ENCODE measurements around the gene ARHGAP30.

DNA sequence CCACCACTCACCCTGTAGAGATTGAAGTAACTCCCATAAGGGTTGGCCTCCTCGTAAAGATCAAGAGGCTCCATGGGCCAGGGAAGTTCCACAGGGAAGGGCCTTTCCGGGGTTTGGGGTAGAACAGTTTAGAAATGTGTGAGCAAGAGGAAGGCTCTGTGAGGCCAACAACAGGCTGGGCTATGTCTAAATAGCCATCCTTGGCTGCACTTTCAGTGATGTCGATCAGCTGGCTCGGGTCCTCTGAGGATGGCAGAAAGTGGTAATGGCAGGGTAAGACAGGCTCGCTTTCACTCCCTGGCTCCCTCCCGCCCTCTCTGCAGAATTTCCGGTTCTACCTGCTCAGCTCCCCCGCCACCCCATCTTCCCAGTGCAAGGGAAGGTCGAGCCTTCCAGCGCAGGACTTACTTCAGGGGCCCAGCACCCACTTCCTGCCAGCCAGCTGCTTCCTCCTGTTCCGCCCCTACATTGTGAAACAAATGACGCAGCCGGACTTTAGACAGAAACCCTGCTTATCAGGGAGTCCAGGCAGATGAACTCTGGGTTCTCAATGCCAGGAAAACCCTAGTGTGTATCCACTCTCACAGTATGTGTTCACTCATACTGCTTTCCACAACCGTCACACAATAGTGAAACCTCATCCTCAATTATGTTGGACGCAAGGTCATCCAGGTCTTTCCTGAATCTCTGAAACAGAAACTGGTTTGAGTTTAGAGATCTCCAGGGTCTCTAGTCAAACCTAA, 56.0 kb downstream of the ARHGAP30 start:
- TF ChIP-seq, protein P1, sequence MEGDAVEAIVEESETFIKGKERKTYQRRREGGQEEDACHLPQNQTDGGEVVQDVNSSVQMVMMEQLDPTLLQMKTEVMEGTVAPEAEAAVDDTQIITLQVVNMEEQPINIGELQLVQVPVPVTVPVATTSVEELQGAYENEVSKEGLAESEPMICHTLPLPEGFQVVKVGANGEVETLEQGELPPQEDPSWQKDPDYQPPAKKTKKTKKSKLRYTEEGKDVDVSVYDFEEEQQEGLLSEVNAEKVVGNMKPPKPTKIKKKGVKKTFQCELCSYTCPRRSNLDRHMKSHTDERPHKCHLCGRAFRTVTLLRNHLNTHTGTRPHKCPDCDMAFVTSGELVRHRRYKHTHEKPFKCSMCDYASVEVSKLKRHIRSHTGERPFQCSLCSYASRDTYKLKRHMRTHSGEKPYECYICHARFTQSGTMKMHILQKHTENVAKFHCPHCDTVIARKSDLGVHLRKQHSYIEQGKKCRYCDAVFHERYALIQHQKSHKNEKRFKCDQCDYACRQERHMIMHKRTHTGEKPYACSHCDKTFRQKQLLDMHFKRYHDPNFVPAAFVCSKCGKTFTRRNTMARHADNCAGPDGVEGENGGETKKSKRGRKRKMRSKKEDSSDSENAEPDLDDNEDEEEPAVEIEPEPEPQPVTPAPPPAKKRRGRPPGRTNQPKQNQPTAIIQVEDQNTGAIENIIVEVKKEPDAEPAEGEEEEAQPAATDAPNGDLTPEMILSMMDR (IDR thresholded peaks at IDR 0.05), result no peak
- TF ChIP-seq EP300 (IDR thresholded peaks at IDR 0.05), result peak; percentile 52
- peak; percentile 45 for TF ChIP-seq POLR2A (IDR thresholded peaks at IDR 0.05)

All from ovary (tissue), 3 donors.